Panc1 (cell line): Measurements from ENCODE around the gene NRK. TPM values are rescaled to one million over a fixed set of nuclear protein-coding genes. Genes with fewer than 3 reads are reported as not detected.

ENCODE experiments used
- ATAC-seq: fragments of 200-7000 bp; cut with Tn5 transposase; 2 replicates; pipeline ENCODE4 v1.9.1; 2020; ENCODE audit warnings: mild to moderate bottlenecking, moderate library complexity
- BruUV-seq: library from RNA; stranded (reverse); fragments of 400-500 nt; replicated peaks from 2 replicates; lab custom pipeline; 2021; lab: Mats Ljungman, UMichigan
- CTCF ChIA-PET: fragments of 300-600 bp; sonication (Branson Sonifier 250); formaldehyde crosslinking; loops from one replicate; lab custom pipeline; 2022; ENCODE audit warnings: antibody characterized with exemption; lab: Charles Lee
- POLR2A ChIA-PET: fragments of 300-600 bp; sonication (Branson Sonifier 250); formaldehyde crosslinking; loops from one replicate; lab custom pipeline; 2022; ENCODE audit warnings: antibody characterized with exemption; lab: Charles Lee
- DNase-seq: peaks from one replicate; pipeline ENCODE4 v3.0.0-alpha.2; 2010; ENCODE audit warnings: low read depth, low spot score
- H3K27ac ChIP-seq: 2 replicates; pipeline ENCODE4 v1.5.1; 2011; ENCODE audit warnings: mild to moderate bottlenecking, low read length, inconsistent platforms
- H3K27me3 ChIP-seq: fragments of 200-500 bp; sonication (Bioruptor generic); 2 replicates; pipeline ENCODE4 v1.6.0; 2014; ENCODE audit warnings: low read length, inconsistent platforms; ENCODE audit not compliant: control insufficient read depth, insufficient read depth
- H3K36me3 ChIP-seq: fragments of 200-500 bp; sonication (Bioruptor generic); 2 replicates; pipeline ENCODE4 v1.5.1; 2014; ENCODE audit warnings: inconsistent platforms, mild to moderate bottlenecking, low read length, moderate library complexity; ENCODE audit not compliant: control insufficient read depth, insufficient read depth
- H3K4me1 ChIP-seq: 2 replicates; pipeline ENCODE4 v1.5.1; 2011; ENCODE audit warnings: inconsistent platforms, mild to moderate bottlenecking, low read length, moderate library complexity; ENCODE audit not compliant: control insufficient read depth, insufficient read depth
- H3K4me3 ChIP-seq, 2 experiments: 2 replicates each; pipeline ENCODE4 v1.5.1; 2011 to 2012; ENCODE audit warnings: low read depth in 2 of 2, low read length in 2 of 2, mild to moderate bottlenecking in 2 of 2, inconsistent platforms in 1 of 2, moderate library complexity in 1 of 2
- H3K9me3 ChIP-seq: fragments of 200-500 bp; sonication (Bioruptor generic); 2 replicates; pipeline ENCODE4 v1.5.1; 2014; ENCODE audit warnings: low read depth, mild to moderate bottlenecking, inconsistent platforms, low read length, moderate library complexity; ENCODE audit not compliant: control insufficient read depth, insufficient read depth
- POLR2AphosphoS5 ChIP-seq: IDR thresholded peaks from 2 replicates; pipeline ENCODE4 v1.6.1; 2012; ENCODE audit warnings: mild to moderate bottlenecking, low read depth, low read length, moderate library complexity
- REST ChIP-seq, 2 experiments: IDR thresholded peaks; 2 replicates each; pipeline ENCODE4 v1.6.1; 2011 to 2012; ENCODE audit warnings: low read depth in 2 of 2, control low read depth in 1 of 2, low read length in 1 of 2, mild to moderate bottlenecking in 1 of 2, moderate library complexity in 1 of 2; ENCODE audit not compliant: insufficient read depth in 1 of 2
- SIN3A ChIP-seq: IDR thresholded peaks from 2 replicates; pipeline ENCODE4 v1.6.1; 2012; ENCODE audit warnings: low read depth, mild to moderate bottlenecking, low read length, moderate library complexity, borderline replicate concordance; ENCODE audit not compliant: insufficient read depth
- TCF7L2 ChIP-seq: IDR thresholded peaks from 2 replicates; pipeline ENCODE4 v1.6.1; 2011; ENCODE audit warnings: mild to moderate bottlenecking, low read depth, low read length, inconsistent platforms
- in situ Hi-C: cut with HindIII; loops from 2 replicates; pipeline ENCODE4 v1.10.0; 2016; ENCODE audit warnings: low sequenced_read_pairs, low pct_unique_long_range_greater_than_20kb
- intact Hi-C: fragments of 100-400 bp; cut with micrococcal nuclease; formaldehyde crosslinking; loops from one replicate; pipeline ENCODE4 v1.10.0; 2022; ENCODE audit not compliant: unreplicated experiment
- total RNA-seq: library from RNA; stranded (reverse); gene quantifications from one replicate; pipeline ENCODE4 v1.2.1, GENCODE V29; 2021; ENCODE audit not compliant: unreplicated experiment
- TF ChIP-seq, protein P1 (sequence below): fragments of 450-650 bp; IDR thresholded peaks from 2 replicates; pipeline ENCODE4 v1.5.1; 2017; ENCODE audit warnings: mild to moderate bottlenecking

NRK gene
- total RNA-seq, 1 experiment from 2014 or later, result 0.03 TPM

- no peaks in the 10 kb centered on the region for H3K36me3 ChIP-seq
- no peaks in the 10 kb centered on the region for H3K4me1 ChIP-seq
- ChIA-PET CTCF (no interaction called here), POLR2A (no interaction called here)
- no peak for TF ChIP-seq REST (IDR thresholded peaks at IDR 0.05; ENCODE audit: insufficient read depth in 1 of 2, low read depth in 2 of 2, low read length in 1 of 2)
- no peak for TF ChIP-seq POLR2AphosphoS5
- TF ChIP-seq, protein P1, sequence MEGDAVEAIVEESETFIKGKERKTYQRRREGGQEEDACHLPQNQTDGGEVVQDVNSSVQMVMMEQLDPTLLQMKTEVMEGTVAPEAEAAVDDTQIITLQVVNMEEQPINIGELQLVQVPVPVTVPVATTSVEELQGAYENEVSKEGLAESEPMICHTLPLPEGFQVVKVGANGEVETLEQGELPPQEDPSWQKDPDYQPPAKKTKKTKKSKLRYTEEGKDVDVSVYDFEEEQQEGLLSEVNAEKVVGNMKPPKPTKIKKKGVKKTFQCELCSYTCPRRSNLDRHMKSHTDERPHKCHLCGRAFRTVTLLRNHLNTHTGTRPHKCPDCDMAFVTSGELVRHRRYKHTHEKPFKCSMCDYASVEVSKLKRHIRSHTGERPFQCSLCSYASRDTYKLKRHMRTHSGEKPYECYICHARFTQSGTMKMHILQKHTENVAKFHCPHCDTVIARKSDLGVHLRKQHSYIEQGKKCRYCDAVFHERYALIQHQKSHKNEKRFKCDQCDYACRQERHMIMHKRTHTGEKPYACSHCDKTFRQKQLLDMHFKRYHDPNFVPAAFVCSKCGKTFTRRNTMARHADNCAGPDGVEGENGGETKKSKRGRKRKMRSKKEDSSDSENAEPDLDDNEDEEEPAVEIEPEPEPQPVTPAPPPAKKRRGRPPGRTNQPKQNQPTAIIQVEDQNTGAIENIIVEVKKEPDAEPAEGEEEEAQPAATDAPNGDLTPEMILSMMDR, result no peak
- no peak for TF ChIP-seq SIN3A
- TF ChIP-seq TCF7L2, result no peak
- BruUV-seq, result no TSS peak
- intact Hi-C loops (no loop called here), in situ Hi-C loops (no loop called here)
- no peak for ATAC-seq
- no peak for DNase-seq
- no peaks in the 10 kb centered on the region for H3K9me3 ChIP-seq
- no peak overlapping the region for H3K27ac ChIP-seq
- H3K4me3 ChIP-seq, result no peak overlapping the region
- no peaks in the 10 kb centered on the region for H3K27me3 ChIP-seq
Measured at GRCh38 chrX:105910563-105911105, 88.3 kb downstream of the NRK start.

DNA sequence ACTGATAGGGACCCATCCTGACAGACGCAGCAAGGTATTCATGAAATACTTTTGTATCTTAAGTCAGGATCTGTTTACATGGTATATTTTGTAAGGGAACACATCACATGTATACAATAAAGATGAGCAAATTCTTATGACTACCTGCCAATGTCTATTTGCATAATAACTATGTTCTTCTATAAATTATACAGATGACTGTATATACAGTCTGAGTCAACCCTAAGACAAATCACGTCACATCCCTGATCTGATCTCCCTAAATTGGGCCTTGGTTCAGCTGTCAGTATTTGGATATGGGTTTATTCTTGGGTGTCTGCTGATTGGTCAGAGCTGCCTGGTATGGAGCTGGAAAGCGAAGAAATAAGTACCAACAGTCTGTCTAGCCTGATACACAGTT is 122.9 kb downstream of the NRK start:
- Histone ChIP-seq H3K4me1 (no peaks in the 10 kb centered on the region), H3K27me3 (no peaks in the 10 kb centered on the region), H3K27ac (no peak overlapping the region), H3K9me3 (no peaks in the 10 kb centered on the region), H3K36me3 (no peaks in the 10 kb centered on the region), H3K4me3 (no peak overlapping the region)
- no peak for ATAC-seq
- in situ Hi-C loops, result no loop called here
- ChIA-PET POLR2A (no interaction called here), CTCF (no interaction called here)
- intact Hi-C loops, result no loop called here
- BruUV-seq, result no TSS peak
- no peak for DNase-seq
- TF ChIP-seq, protein P1, result no peak
- TF ChIP-seq SIN3A (no peak), TCF7L2 (no peak), POLR2AphosphoS5 (no peak), REST (IDR thresholded peaks at IDR 0.05; ENCODE audit: insufficient read depth in 1 of 2, low read depth in 2 of 2, low read length in 1 of 2) (no peak)
